Measurements from ENCODE around the gene BCAR1. TPM values are rescaled to one million over a fixed set of nuclear protein-coding genes. Genes with fewer than 3 reads are reported as not detected.
A peak's percentile ranks its signal among the peaks of the same experiment; 100 is the strongest.

The BCAR1 gene, protein sequence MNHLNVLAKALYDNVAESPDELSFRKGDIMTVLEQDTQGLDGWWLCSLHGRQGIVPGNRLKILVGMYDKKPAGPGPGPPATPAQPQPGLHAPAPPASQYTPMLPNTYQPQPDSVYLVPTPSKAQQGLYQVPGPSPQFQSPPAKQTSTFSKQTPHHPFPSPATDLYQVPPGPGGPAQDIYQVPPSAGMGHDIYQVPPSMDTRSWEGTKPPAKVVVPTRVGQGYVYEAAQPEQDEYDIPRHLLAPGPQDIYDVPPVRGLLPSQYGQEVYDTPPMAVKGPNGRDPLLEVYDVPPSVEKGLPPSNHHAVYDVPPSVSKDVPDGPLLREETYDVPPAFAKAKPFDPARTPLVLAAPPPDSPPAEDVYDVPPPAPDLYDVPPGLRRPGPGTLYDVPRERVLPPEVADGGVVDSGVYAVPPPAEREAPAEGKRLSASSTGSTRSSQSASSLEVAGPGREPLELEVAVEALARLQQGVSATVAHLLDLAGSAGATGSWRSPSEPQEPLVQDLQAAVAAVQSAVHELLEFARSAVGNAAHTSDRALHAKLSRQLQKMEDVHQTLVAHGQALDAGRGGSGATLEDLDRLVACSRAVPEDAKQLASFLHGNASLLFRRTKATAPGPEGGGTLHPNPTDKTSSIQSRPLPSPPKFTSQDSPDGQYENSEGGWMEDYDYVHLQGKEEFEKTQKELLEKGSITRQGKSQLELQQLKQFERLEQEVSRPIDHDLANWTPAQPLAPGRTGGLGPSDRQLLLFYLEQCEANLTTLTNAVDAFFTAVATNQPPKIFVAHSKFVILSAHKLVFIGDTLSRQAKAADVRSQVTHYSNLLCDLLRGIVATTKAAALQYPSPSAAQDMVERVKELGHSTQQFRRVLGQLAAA
- 10 to 100 TPM; 14.5 to 38.4 (median 22.2) TPM for total RNA-seq

DNA sequence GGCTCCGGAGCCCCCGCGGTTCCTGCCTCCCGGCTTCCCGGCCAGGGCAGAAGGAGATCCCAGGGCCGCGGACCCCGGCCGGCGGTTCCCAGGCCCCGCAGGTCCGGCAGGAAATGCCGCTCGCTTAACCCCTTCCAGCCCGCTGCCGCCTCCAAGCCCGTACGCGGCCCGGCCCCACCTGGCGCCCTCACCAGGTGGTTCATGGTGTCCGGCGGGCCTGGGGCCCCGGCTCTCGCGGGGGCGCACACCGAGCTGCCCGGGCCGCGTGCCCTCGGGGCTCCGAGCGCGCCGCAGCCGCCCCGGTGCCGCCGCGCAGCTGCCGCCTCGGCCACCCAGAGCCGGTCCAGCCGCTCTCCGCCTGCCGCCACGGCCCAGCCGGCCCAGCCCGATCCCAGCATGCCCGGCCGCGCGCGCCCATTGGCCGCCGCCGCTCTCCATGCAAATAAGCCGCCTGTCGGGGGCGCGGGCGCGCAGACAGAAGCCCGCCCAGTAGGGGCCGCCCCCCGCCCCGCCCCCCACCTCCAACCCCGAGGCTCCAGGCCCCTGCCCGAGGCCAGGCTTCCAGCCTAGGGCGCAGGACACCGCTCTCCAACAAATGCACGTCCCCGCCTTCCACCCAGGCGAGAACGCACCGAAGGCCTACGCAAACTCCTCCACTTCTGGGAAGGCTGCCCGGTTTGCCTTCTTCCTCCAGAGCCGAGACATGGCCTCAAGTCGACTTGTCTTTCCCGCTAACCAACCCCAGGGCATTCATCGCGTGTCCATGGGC is at the start of gene BCAR1:
TSS of gene BCAR1 (minus strand) at position 345 of the 769 bp plus-strand sequence. CDS start at position 203, 142 bp downstream.
- H3K4me1 ChIP-seq (replicated peaks in 1 of 2): peaks cover 32 to 50% of the 10 kb centered on the region in 2 donors
- H3K27ac ChIP-seq: peak within 1 kb of the TSS; percentile 48 to 87
- 0% methylated on average over 3 to 4 of the region's 84 CpGs; no CpG with 5 or more reads in 8 of the 10 experiments for WGBS, 10 experiments

DNA sequence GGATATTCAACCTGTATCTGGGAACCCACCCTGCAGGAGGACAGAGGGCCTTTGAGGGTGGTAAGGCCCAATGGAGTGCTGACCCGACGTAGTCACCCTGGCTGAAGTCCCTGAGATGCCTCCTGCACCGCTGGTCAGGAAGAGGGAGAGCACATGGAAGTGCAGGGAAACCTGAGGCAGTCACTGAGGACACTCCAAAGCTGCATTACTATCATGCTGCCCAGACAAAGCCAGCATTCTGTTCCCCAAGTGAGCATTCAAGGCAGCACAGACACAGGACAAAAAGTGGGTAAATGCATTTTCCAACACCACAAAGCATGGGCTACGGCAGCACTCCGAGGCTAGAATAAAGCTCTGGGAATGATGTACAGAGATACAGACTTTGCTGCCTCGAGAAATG is 46.8 kb upstream of the BCAR1 start:
- Histone ChIP-seq H3K4me1 (replicated peaks in 1 of 2) (peaks cover 0 to 11% of the 10 kb centered on the region in 2 donors), H3K4me3 (no peak overlapping the region), H3K27ac (no peak overlapping the region)
- ATAC-seq (replicated peaks in 6 of 8): peak in 2 of 8 experiments; percentile 27 to 29
- in situ Hi-C loops (cut with MboI; ENCODE audit: low pct_unique_long_range_greater_than_20kb in 2 of 9, low sequenced_read_pairs in 9 of 9, unreplicated experiment in 9 of 9): no loop called here
- 67 to 100% (median 83%) methylated on average over 1 to 6 of the region's 6 CpGs; no CpG with 5 or more reads in 2 of the 10 experiments for WGBS, 10 experiments

More for the DNA sequence above, at the start of gene BCAR1:
- in situ Hi-C loops (cut with MboI; ENCODE audit: low pct_unique_long_range_greater_than_20kb in 2 of 9, low sequenced_read_pairs in 9 of 9, unreplicated experiment in 9 of 9): no loop called here
- peak; percentile 63 to 92 (median 90) for ATAC-seq (replicated peaks in 6 of 8)
- peak within 1 kb of the TSS; percentile 56 to 91 (median 63) for H3K4me3 ChIP-seq

DNA sequence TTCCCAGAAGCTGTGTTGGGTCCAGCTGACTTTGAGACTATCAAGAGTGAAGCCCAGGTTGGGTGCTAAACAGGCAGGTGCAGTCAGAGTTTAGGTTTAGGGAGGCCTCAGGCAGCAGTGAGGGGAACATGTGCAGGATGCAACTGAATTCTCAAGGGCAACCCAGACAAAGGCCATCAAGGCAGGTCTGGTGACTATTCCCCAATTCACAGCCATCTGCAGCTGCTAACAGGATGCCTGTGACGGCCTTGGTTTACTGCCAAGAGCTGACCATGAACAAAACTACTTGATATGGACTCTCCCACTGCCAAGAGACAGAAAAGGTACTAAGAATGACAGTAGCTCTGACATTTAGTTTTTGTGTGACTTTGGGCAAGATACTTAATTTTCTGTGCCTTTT is 45.2 kb upstream of the BCAR1 start:
- in situ Hi-C loops (cut with MboI; ENCODE audit: low pct_unique_long_range_greater_than_20kb in 2 of 9, low sequenced_read_pairs in 9 of 9, unreplicated experiment in 9 of 9): no loop called here
- peak in 1 of 8 experiments; percentile 62 for ATAC-seq (replicated peaks in 6 of 8)
- 78 to 100% (median 100%) methylated on average over 1 of the region's 1 CpG; no CpG with 5 or more reads in 5 of the 10 experiments for WGBS, 10 experiments
- Histone ChIP-seq H3K4me1 (replicated peaks in 1 of 2) (peaks cover 0 to 11% of the 10 kb centered on the region in 2 donors), H3K4me3 (no peak overlapping the region), H3K27ac (no peak overlapping the region)

DNA sequence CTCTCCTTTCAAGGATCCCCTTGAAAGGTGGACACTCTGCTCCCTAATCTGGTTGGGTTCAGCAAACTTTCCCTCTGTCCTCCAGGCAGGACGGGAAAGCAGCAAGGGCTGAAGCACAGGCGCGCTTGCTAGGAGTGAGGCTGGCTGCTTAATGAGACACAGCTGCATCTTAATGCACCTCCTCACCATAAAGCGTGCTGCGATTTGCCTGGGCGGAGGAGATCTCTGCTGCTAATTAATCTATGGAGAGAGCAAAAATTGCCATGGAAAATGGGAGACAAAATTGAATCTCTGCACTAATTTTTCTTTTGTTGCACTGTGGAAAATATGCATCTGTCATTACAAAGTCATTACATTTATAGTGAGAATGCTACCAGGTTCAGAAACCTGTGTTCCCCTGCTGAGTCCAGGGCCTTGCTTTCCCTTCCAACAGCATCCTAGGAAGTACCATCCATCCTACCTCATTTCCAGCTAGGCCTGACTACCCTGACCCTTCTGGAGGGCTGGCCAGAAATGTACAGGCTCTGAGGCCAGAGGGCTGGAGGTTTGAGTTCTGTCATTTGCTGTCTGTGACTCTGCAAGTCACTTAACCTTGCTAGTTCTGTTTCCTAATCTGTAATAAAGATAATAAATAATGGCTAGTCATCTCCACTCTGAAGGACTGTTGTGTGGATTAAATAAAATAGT is 43.5 kb upstream of the BCAR1 start:
- H3K4me3 ChIP-seq: no peak overlapping the region
- peak in 4 of 8 experiments; percentile 50 to 91 (median 60) for ATAC-seq (replicated peaks in 6 of 8)
- H3K27ac ChIP-seq: peak overlapping the region in 1 of 2 donors; percentile 19
- in situ Hi-C loops (cut with MboI; ENCODE audit: low pct_unique_long_range_greater_than_20kb in 2 of 9, low sequenced_read_pairs in 9 of 9, unreplicated experiment in 9 of 9): no loop called here
- peaks cover 0 to 11% of the 10 kb centered on the region in 2 donors for H3K4me1 ChIP-seq (replicated peaks in 1 of 2)
- 26 to 100% (median 73%) methylated on average over 1 to 6 of the region's 6 CpGs; no CpG with 5 or more reads in 4 of the 10 experiments for WGBS, 10 experiments

DNA sequence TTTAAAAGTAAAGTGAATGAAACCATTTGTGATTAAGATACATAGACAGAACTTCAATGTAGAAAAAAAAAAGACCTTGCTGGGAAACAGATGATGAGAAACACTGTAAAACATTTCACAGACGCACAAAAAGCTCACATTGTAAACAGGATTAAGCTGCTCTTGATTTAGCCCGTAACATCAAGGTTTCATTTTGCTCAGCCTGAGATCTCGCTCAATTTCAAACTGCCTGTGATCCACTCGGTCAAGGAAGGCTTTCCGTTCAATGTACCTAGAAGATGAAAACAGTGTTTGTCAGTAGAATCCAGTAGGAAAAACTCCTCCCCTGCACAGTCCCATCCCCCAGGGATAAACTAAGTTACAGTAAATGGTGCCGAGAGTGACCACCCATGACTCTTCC is 42.3 kb upstream of the BCAR1 start:
- ATAC-seq (replicated peaks in 6 of 8): no peak
- 17 to 100% (median 94%) methylated on average over 1 to 6 of the region's 6 CpGs for WGBS, 10 experiments
- Histone ChIP-seq H3K4me1 (replicated peaks in 1 of 2) (peaks cover 0 to 11% of the 10 kb centered on the region in 2 donors), H3K4me3 (no peak overlapping the region), H3K27ac (no peak overlapping the region)
- in situ Hi-C loops (cut with MboI; ENCODE audit: low pct_unique_long_range_greater_than_20kb in 2 of 9, low sequenced_read_pairs in 9 of 9, unreplicated experiment in 9 of 9): no loop called here

DNA sequence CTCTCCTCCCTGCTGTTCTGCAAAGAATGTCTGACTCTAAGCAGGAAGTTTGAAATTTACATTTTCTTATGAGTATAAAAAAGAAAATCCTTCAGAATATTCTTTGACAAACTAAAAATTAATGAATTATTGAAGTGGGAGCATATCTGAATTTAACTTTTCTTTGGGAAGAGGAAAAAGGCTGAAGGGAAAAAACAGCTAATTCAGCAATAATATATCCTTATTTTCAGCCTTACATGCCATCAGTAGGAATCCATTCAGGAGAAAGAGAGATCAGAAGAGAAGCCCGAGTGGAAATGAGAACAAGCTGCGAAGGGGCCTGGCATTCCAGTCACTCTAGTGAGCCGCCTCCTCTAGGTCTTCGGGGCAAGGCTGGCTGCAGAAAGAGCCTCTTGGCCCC is 41.7 kb upstream of the BCAR1 start:
- no peak overlapping the region for H3K4me3 ChIP-seq
- 20 to 100% (median 81%) methylated on average over 1 to 4 of the region's 4 CpGs; no CpG with 5 or more reads in 3 of the 10 experiments for WGBS, 10 experiments
- ATAC-seq (replicated peaks in 6 of 8): no peak
- peaks cover 0 to 11% of the 10 kb centered on the region in 2 donors for H3K4me1 ChIP-seq (replicated peaks in 1 of 2)
- in situ Hi-C loops (cut with MboI; ENCODE audit: low pct_unique_long_range_greater_than_20kb in 2 of 9, low sequenced_read_pairs in 9 of 9, unreplicated experiment in 9 of 9): no loop called here
- no peak overlapping the region for H3K27ac ChIP-seq

DNA sequence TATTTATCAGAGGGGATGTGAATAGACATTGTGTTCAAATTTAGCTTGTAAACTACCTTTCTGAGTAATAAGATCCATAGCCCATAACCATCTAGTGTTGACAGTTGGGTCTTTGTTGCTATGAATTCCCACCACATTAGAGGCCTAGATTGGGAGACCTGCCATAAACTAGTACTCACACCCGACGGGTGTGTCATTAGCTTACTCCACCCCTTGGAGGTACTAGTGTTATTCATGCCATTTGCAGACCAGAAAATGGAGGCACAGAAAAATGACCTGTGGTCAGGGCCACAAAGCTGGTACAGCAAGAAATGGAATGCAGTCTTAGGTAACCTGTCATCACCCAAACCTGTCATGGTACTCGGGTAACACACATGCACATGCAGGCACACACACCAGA is 41.3 kb upstream of the BCAR1 start:
- Histone ChIP-seq H3K27ac (no peak overlapping the region), H3K4me3 (no peak overlapping the region), H3K4me1 (replicated peaks in 1 of 2) (peaks cover 0 to 11% of the 10 kb centered on the region in 2 donors)
- WGBS, 10 experiments: 0 to 100% (median 100%) methylated on average over 1 to 3 of the region's 3 CpGs; no CpG with 5 or more reads in 3 of the 10 experiments
- in situ Hi-C loops (cut with MboI; ENCODE audit: low pct_unique_long_range_greater_than_20kb in 2 of 9, low sequenced_read_pairs in 9 of 9, unreplicated experiment in 9 of 9): no loop called here
- ATAC-seq (replicated peaks in 6 of 8): peak in 1 of 8 experiments; percentile 12

DNA sequence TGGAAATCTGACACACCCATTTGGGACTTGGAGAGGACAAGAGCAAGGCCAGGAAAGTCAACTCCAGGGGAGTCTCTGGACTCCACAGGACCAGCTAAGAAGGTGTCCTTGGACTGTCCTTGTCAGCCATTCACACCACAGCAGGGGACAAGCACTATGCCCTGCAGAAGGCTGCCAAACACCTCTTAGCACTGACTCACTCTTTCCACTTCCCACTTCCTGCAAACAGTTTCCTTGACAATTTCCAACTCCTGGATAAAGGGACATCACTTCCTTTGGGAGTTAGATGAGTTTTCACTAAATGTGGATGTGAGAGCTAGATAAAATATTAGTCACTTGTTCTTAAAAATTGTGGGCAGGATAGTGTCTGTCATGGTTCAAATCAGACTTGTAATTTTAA is 37.8 kb upstream of the BCAR1 start:
- Histone ChIP-seq H3K27ac (no peak overlapping the region), H3K4me3 (no peak overlapping the region), H3K4me1 (replicated peaks in 1 of 2) (no peaks in the 10 kb centered on the region)
- no peak for ATAC-seq (replicated peaks in 6 of 8)
- in situ Hi-C loops (cut with MboI; ENCODE audit: low pct_unique_long_range_greater_than_20kb in 2 of 9, low sequenced_read_pairs in 9 of 9, unreplicated experiment in 9 of 9): no loop called here

DNA sequence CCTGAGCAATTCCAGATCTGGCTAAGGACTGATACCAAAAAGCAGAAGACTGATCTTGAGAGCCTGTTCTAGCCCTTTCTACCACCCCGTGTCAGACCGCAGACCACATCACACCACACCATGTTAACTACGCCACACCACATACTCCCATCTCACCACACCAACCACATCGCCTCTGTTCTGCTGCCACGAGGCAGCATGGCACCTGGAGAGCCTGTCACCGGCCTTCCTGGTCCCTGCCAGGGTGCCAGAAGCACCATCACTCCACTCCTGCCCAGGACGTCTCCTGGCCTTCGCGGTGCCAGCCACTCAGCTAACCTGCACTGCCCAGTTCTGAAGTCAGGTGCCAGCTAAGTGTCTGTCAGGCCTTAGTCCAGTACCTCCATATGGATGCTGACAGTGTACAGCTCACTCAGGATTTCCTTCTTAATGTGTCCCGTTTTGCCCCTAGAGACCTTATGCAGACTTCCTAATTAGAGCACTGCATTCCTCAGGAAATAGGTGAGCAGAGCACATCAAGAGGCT is 37.2 kb upstream of the BCAR1 start:
- 92 to 100% (median 98%) methylated on average over 2 to 5 of the region's 10 CpGs; no CpG with 5 or more reads in 7 of the 10 experiments for WGBS, 10 experiments
- in situ Hi-C loops (cut with MboI; ENCODE audit: low pct_unique_long_range_greater_than_20kb in 2 of 9, low sequenced_read_pairs in 9 of 9, unreplicated experiment in 9 of 9): no loop called here
- no peak overlapping the region for H3K27ac ChIP-seq
- H3K4me1 ChIP-seq (replicated peaks in 1 of 2): no peaks in the 10 kb centered on the region
- H3K4me3 ChIP-seq: no peak overlapping the region
- no peak for ATAC-seq (replicated peaks in 6 of 8)

DNA sequence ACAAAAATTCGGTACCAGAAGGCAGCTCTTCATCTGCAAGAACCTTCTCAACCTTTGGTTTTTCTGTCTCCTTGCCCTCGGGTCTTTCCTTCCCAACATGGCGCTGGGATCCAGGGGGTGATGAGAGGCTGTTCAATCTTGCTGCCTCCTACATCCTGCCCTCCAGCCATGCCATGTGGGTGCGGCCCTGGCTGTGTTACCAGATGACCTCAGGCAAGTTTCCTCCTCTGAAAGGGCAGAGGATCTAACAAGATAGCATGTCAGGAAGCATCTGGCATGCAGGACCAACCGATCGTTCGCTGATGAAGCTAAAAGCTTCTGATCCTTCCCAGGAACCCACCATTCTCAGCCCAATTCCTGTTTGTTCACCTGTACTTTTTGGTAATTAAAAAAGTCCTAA is 36.8 kb upstream of the BCAR1 start:
- WGBS, 10 experiments: 60 to 94% (median 93%) methylated on average over 2 to 5 of the region's 7 CpGs; no CpG with 5 or more reads in 5 of the 10 experiments
- ATAC-seq (replicated peaks in 6 of 8): peak in 3 of 8 experiments; percentile 34 to 67 (median 39)
- peaks cover 1 to 2% of the 10 kb centered on the region in 2 donors for H3K4me1 ChIP-seq (replicated peaks in 1 of 2)
- no peak overlapping the region for H3K4me3 ChIP-seq
- in situ Hi-C loops (cut with MboI; ENCODE audit: low pct_unique_long_range_greater_than_20kb in 2 of 9, low sequenced_read_pairs in 9 of 9, unreplicated experiment in 9 of 9): no loop called here
- no peak overlapping the region for H3K27ac ChIP-seq

DNA sequence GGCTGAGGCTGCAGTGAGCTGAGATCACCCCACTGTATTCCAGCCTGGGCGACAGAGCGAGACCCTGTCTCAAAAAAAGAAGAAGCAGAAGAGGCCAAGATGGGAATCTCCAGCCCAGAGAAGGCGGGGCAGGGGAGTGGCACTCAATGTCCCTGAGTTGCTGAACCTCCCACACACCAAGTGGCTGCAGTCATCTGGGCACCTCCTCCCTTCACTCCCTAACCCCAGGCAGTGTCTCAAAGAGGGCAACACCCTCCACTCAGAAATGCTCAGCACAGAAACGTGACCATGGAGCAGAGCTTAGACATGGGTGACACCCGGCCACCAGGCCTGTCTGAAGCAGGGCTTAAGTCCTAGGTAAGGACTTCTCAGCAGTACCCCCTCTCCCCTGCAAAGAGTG is 36.3 kb upstream of the BCAR1 start:
- H3K27ac ChIP-seq: no peak overlapping the region
- peak in 3 of 8 experiments; percentile 96 to 98 (median 98) for ATAC-seq (replicated peaks in 6 of 8)
- in situ Hi-C loops (cut with MboI; ENCODE audit: low pct_unique_long_range_greater_than_20kb in 2 of 9, low sequenced_read_pairs in 9 of 9, unreplicated experiment in 9 of 9): no loop called here
- H3K4me1 ChIP-seq (replicated peaks in 1 of 2): peaks cover 6% of the 10 kb centered on the region in 2 donors
- no peak overlapping the region for H3K4me3 ChIP-seq
- WGBS, 10 experiments: 40 to 100% (median 100%) methylated on average over 2 to 3 of the region's 5 CpGs; no CpG with 5 or more reads in 7 of the 10 experiments

DNA sequence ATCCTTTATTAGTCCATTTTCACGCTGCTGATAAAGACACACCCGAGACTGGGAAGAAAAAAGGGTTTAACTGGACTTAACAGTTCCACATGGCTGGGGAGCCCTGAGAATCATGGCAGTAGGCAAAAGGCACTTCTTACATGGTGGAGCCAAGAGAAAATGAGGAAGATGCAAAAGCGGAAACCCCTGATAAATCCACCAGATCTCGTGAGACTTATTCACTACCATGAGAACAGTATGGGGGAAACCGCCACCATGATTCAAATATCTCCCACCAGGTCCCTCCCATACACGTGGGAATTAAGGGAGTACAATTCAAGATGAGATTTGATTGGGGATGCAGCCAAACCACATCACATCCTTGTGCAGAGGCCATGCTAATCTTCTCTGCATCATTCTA is 35.0 kb upstream of the BCAR1 start:
- Histone ChIP-seq H3K4me1 (replicated peaks in 1 of 2) (peaks cover 11 to 13% of the 10 kb centered on the region in 2 donors), H3K4me3 (no peak overlapping the region), H3K27ac (no peak overlapping the region)
- WGBS, 10 experiments: 56 to 100% (median 89%) methylated on average over 1 to 6 of the region's 6 CpGs
- in situ Hi-C loops (cut with MboI; ENCODE audit: low pct_unique_long_range_greater_than_20kb in 2 of 9, low sequenced_read_pairs in 9 of 9, unreplicated experiment in 9 of 9): no loop called here
- ATAC-seq (replicated peaks in 6 of 8): no peak

Data from motor neuron (in vitro differentiated cells).